HL-60 (cell line): ENCODE data around the gene OSM.

Source experiments
- CTCF ChIP-seq: IDR thresholded peaks from one replicate; pipeline ENCODE4 v1.5.1; 2011; ENCODE audit warnings: low read length, control low read depth, inconsistent platforms; ENCODE audit not compliant: insufficient read depth
- GABPA ChIP-seq: IDR thresholded peaks from 2 replicates; pipeline ENCODE4 v1.6.1; 2012; ENCODE audit warnings: low read depth
- POLR2AphosphoS5 ChIP-seq: IDR thresholded peaks from 2 replicates; pipeline ENCODE4 v1.6.1; 2012; ENCODE audit warnings: low read depth
- REST ChIP-seq: IDR thresholded peaks from 2 replicates; pipeline ENCODE4 v1.6.1; 2012; ENCODE audit warnings: low read depth; ENCODE audit not compliant: insufficient replicate concordance
- SPI1 ChIP-seq: IDR thresholded peaks from 2 replicates; pipeline ENCODE4 v1.6.1; 2012; ENCODE audit warnings: low read depth, mild to moderate bottlenecking, borderline replicate concordance

GRCh38 chr22:30236875-30237274, 29.8 kb downstream of the OSM start:
- TF ChIP-seq CTCF = no peak
- TF ChIP-seq POLR2AphosphoS5 = no peak
- no peak for TF ChIP-seq REST
- TF ChIP-seq GABPA = no peak
- no peak for TF ChIP-seq SPI1
